ENCODE measurements around the gene NTNG1. TPM values are rescaled to one million over a fixed set of nuclear protein-coding genes. Genes with fewer than 3 reads are reported as not detected.

Gene NTNG1
- total RNA-seq, 1 donor from 2014 or later = 3.2 TPM

GRCh38 chr1:107433635-107434360 is 293.0 kb downstream of the NTNG1 start:
- Mint-ChIP-seq H3K27ac (ENCODE audit: unreplicated experiment) (no peak overlapping the region), H3K9me3 (ENCODE audit: unreplicated experiment) (no peaks in the 10 kb centered on the region), H3K27me3 (ENCODE audit: unreplicated experiment) (peaks cover under 1% of the 10 kb centered on the region), H3K4me3 (ENCODE audit: unreplicated experiment) (no peak overlapping the region), H3K36me3 (ENCODE audit: low read depth, unreplicated experiment) (no peaks in the 10 kb centered on the region), H3K4me1 (ENCODE audit: unreplicated experiment) (no peaks in the 10 kb centered on the region)
- DNase-seq (ENCODE audit: low spot score) = no peak
- TF ChIP-seq CTCF (IDR thresholded peaks at IDR 0.05; ENCODE audit: unreplicated experiment) = no peak

DNA sequence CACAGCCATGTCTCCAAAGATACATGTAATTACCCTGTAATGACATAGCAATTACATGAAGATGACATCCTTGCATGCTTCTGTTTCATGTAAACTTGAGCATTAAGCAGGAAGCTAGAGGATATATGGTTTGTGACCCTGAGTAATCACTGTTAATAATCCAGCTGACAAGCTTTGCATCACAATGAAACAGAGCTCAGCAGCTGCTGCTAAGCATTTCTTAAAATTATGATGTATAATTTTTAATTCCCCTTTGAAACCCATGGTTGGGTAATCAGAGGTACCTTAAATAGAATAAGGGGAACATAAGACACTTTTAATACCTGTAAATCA is 293.5 kb downstream of the NTNG1 start:
- no peak for TF ChIP-seq CTCF (IDR thresholded peaks at IDR 0.05; ENCODE audit: unreplicated experiment)

GRCh38 chr1:107436552-107437241 is 295.9 kb downstream of the NTNG1 start:
- no peak for DNase-seq (ENCODE audit: low spot score)
- Mint-ChIP-seq H3K9me3 (ENCODE audit: unreplicated experiment) (no peaks in the 10 kb centered on the region), H3K27ac (ENCODE audit: unreplicated experiment) (no peak overlapping the region), H3K27me3 (ENCODE audit: unreplicated experiment) (peaks cover 2% of the 10 kb centered on the region), H3K36me3 (ENCODE audit: low read depth, unreplicated experiment) (no peaks in the 10 kb centered on the region), H3K4me1 (ENCODE audit: unreplicated experiment) (no peaks in the 10 kb centered on the region), H3K4me3 (ENCODE audit: unreplicated experiment) (no peak overlapping the region)
- TF ChIP-seq CTCF (IDR thresholded peaks at IDR 0.05; ENCODE audit: unreplicated experiment) = no peak

More for the DNA sequence above, 293.5 kb downstream of the NTNG1 start:
- Mint-ChIP-seq H3K9me3 (ENCODE audit: unreplicated experiment) (no peaks in the 10 kb centered on the region), H3K4me1 (ENCODE audit: unreplicated experiment) (no peaks in the 10 kb centered on the region), H3K36me3 (ENCODE audit: low read depth, unreplicated experiment) (no peaks in the 10 kb centered on the region), H3K4me3 (ENCODE audit: unreplicated experiment) (no peak overlapping the region), H3K27me3 (ENCODE audit: unreplicated experiment) (peaks cover 2% of the 10 kb centered on the region), H3K27ac (ENCODE audit: unreplicated experiment) (no peak overlapping the region)
- no peak for DNase-seq (ENCODE audit: low spot score)

- H3K27me3 Mint-ChIP-seq (ENCODE audit: unreplicated experiment) = peaks cover 2% of the 10 kb centered on the region
- no peaks in the 10 kb centered on the region for H3K4me1 Mint-ChIP-seq (ENCODE audit: unreplicated experiment)
- no peaks in the 10 kb centered on the region for H3K36me3 Mint-ChIP-seq (ENCODE audit: low read depth, unreplicated experiment)
- DNase-seq (ENCODE audit: low spot score) = no peak
- no peak for TF ChIP-seq CTCF (IDR thresholded peaks at IDR 0.05; ENCODE audit: unreplicated experiment)
- no peak overlapping the region for H3K27ac Mint-ChIP-seq (ENCODE audit: unreplicated experiment)
- no peak overlapping the region for H3K4me3 Mint-ChIP-seq (ENCODE audit: unreplicated experiment)
- no peaks in the 10 kb centered on the region for H3K9me3 Mint-ChIP-seq (ENCODE audit: unreplicated experiment)
These were observed 298.7 kb downstream of the NTNG1 start for GRCh38 chr1:107439567-107439966.

GRCh38 chr1:107442551-107442950 is 301.7 kb downstream of the NTNG1 start:
- Mint-ChIP-seq H3K27ac (ENCODE audit: unreplicated experiment) (no peak overlapping the region), H3K27me3 (ENCODE audit: unreplicated experiment) (peaks cover 2% of the 10 kb centered on the region), H3K36me3 (ENCODE audit: low read depth, unreplicated experiment) (no peaks in the 10 kb centered on the region), H3K4me3 (ENCODE audit: unreplicated experiment) (no peak overlapping the region), H3K9me3 (ENCODE audit: unreplicated experiment) (no peaks in the 10 kb centered on the region), H3K4me1 (ENCODE audit: unreplicated experiment) (no peaks in the 10 kb centered on the region)
- no peak for TF ChIP-seq CTCF (IDR thresholded peaks at IDR 0.05; ENCODE audit: unreplicated experiment)
- no peak for DNase-seq (ENCODE audit: low spot score)
